DMS79 treated with DMSO at 0.1 percent for 48 hours (cell line): ENCODE results near the gene TNIK.

ENCODE experiments used
- DNase-seq: peaks from one replicate; lab custom pipeline; 2025; lab: John Stamatoyannopoulos, UW

The TNIK gene

DNA sequence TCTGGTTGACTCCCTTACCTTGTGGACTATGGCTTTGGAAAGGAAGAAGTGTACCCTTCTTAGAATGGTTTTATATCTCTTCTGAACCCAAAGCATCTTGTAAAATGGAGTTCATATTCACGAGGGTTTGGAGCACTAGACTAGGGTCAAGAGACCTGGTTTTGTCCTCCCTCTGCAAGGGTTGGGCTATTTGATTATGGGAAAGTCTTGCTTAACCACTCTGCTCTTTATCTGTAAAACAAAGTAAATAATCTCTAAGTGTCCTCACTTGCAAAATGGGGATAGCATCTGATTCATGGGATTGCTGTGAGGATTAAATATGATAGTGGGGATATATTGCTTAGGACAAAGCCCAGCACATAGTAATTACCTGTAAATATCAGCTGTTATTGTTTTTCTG, 415.8 kb downstream of the TNIK start:
- no peak for DNase-seq

DNA sequence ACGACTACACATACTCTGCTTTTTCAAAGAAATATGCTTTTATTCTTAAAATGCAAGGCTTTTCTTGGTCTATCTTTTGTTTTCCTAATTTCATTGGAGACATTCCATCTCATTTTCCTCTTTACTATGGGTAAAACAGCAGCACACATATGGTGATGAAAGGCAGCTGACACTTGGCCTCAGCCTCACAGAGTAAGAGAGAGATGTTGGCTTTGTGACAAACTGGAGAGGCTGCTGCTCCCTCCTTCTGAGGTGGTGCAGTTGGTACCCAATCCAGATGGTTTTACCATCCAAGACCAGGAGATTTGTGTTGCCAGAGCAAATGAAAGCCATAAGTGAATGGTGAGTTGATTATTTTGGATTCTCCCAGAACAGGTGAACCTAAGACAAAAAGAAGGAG, 420.5 kb downstream of the TNIK start:
- no peak for DNase-seq

- DNase-seq = peak; percentile 12
Observed at GRCh38 chr3:171038342-171038741, 421.9 kb downstream of the TNIK start.

GRCh38 chr3:171028779-171029232, 431.4 kb downstream of the TNIK start:
- no peak for DNase-seq

- peak; percentile 72 for DNase-seq
Observed at GRCh38 chr3:171028025-171028778, 432.0 kb downstream of the TNIK start.

DNA sequence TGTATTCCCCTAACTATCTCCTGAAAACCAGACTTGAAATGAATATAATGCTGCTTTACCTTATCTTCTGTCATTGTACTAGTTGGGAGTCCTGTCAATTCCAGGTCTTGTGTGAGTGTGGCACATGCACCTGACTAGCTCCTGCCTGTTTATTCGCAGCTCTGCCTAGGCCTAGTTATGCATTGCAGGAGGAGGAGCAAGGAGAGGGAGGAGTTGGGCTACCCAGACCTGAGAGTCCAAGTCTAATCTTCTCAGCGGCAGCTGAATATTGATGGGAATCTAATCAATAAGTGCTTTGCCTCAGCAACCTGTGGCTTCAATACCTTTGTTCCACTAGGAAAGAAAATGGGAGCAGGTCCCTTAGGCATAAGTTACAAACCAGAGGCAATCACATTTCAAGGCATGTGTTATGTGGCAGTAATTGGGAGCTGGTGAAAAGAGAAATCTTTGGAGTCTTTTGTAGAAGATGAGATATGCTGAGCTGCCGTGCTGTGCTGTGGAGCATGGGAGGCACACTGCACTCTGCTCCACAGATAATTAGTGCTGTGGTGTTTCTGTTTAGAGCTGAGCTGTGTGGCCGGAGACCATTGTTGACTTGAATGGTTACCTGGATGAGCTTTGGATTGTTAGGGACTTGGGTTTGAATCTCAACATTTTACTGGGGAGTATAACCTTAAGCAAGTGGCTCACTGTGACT, 433.5 kb downstream of the TNIK start, which contains the start of gene SLC2A2:
Gene SLC2A2 (minus strand): TSS at position 124 of the 697 bp plus-strand sequence. CDS start 50 bp downstream, at position 74.
- no peak for DNase-seq

DNA sequence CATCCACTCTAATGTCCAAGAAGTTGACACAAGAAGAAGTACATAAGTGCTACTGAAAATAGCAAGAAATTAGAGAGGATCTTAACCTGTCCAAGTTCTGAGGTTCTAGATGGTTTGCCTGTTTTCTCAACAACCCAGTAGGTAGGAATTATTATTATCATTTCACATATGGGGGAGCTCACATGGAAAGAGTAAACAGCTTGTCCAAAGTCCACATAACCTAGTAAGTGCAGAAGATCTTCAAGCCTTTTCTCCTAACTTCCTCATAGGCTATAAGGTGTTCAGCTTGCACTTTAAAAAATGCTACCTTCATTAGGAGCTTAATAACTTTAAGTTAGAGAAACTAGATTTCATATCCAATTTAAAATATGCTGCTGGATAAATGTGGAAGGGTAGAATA, 436.6 kb downstream of the TNIK start:
- no peak for DNase-seq

DNA sequence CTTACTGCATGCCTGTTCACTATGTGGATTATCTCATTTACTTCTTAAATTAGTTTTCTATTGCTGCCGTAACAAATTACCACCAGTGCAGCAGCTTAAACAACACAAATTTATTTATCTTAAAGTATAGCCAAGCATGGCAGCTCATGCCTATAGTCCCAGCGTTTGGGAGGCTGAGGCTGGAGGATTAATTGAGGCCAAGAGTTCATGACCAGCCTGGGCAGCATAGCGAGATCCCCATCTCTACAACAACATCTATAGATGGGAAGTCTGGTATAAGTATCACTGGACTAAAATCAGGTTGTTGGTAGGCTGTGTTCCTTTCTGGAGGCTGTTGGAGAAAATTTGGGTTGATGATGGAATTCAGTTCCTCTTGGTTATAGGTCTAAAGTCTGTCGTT, 438.8 kb downstream of the TNIK start:
- DNase-seq = no peak

- DNase-seq = no peak
Observed at GRCh38 chr3:171018156-171018935, 441.9 kb downstream of the TNIK start.

GRCh38 chr3:171013822-171014748, 446.1 kb downstream of the TNIK start:
- no peak for DNase-seq

GRCh38 chr3:171011873-171012336, 448.3 kb downstream of the TNIK start:
- no peak for DNase-seq
